Sciatic nerve (tissue), 2 donors: ENCODE measurements around the gene DDC. TPM values are rescaled to one million over a fixed set of nuclear protein-coding genes. Genes with fewer than 3 reads are reported as not detected.
"Not testable (repeated sequence)": the region's sequence is repeated elsewhere in the genome, so short reads cannot be mapped to it uniquely, and the experiment has no call there.

Experiments used
- ATAC-seq: fragments of 200-7000 bp; cut with Tn5 transposase; one replicate; pipeline ENCODE4 v1.9.1; 2020; ENCODE audit warnings: mild to moderate bottlenecking, moderate library complexity
- DNase-seq: peaks from one replicate; pipeline ENCODE4 v3.0.0-alpha.2; 2020; ENCODE audit warnings: low spot score
- intact Hi-C: fragments of 100-400 bp; cut with DNase I; formaldehyde crosslinking; loops from one replicate; pipeline ENCODE4 v1.14.2; 2022
- total RNA-seq: library from RNA; stranded (reverse); fragmentation: NEBNext Ultra II Directional; extraction: Animal tissue kit (Norgen Biotek cat#: 25700); gene quantifications from one replicate; pipeline ENCODE4 v1.2.1, GENCODE V29; 2021
- donor health status: DM: no; HTN: no; CAD: no.
- donor health status: DM: no; HTN: no; CAD: no.

The DDC gene
- total RNA-seq, 1 donor from 2014 or later: not detected

DNA sequence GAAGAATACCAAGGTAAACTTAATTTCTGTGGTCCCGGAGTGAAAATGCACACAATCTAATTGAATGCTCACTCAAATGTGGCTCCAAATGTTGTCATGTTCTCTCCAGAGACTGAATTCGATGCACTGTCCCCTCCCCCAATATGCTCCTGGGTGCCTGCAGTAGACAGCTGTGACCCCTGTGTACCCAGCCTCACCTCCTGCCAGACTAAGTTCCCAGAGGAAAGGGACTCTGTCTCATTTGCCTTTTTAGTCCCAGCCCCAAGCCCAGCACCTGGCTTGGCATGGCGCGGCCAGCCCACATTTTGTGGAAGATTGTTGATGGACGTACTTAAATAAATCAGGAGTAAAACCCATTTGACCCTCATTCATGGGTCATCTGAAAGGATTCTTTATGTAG lies 93.2 kb downstream of the DDC start:
- no peak for ATAC-seq

GRCh38 chr7:50470250-50471163 lies 94.7 kb downstream of the DDC start:
- no peak for ATAC-seq
- no peak for DNase-seq
- intact Hi-C loops: loop anchor here (5.0 to 10.0 kb wide), 3 partner anchors 204 to 684 kb away; no protein-coding TSS in a partner anchor

More for the DNA sequence above, 93.2 kb downstream of the DDC start:
- intact Hi-C loops: loop anchor here (5.0 to 10.0 kb wide), 3 partner anchors 203 to 683 kb away; no protein-coding TSS in a partner anchor
- DNase-seq: no peak

DNA sequence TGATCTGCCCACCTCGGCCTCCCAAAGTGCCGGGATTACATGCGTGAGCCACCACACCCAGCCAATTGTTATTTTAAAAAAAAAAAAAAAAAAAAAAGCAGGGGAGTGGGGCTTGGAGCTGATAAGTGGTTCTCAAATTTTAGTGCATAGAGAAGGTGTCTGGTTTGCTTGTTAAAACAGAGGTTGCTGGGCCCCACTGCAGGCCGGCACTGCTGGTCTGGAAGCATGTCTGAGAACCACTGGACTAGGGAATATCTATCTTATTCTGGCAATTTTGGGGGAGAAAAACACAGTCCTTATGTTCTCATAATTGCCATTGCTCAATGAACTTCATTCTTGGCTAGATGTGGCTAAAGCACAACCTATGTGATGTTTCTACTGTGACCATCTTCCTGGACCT lies 96.0 kb downstream of the DDC start:
- DNase-seq: no peak
- ATAC-seq: no peak
- intact Hi-C loops: no loop called here

DNA sequence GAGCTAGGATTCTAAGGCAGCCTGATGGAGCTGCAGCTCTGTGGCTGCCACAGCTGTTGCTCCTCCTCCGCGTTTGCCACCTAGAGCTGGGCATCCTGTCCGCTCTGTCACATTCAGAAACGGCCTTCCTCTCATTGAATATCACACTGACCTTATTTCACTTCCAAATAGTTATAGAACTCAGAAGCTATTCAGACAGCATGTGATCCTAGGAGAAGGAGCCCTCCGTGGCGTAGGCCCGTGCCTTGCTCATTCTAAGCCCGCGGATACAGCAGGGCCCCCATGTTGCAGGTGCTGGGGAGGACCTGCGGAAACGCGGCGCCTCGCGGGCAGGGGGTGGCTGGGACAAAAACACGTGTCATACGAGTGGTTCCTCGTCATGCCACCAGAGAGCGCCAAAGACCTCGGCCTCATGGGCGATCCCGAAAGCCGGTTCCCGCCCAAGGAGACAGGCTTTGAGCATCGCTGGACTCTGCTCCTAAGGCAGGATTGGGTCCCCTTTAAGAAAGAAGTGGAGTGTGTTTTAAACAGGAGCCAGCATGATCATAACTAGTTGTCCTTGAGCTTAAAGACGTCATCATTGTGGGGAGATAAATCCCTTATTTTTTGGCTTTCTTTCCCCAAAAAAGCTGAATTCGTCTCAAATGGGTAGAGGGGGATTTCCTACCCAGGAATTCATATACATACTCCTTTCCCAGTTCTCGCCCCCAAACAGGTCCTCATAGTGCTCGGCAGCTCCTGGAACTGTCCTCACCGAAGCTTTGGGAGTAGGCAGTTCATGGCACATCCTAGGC lies 97.2 kb downstream of the DDC start:
- DNase-seq (peak; percentile 89), ATAC-seq (peak; percentile 93)
- intact Hi-C loops: no loop called here

GRCh38 chr7:50466815-50467585 lies 98.2 kb downstream of the DDC start:
- DNase-seq: no peak
- ATAC-seq: no peak
- intact Hi-C loops: no loop called here

DNA sequence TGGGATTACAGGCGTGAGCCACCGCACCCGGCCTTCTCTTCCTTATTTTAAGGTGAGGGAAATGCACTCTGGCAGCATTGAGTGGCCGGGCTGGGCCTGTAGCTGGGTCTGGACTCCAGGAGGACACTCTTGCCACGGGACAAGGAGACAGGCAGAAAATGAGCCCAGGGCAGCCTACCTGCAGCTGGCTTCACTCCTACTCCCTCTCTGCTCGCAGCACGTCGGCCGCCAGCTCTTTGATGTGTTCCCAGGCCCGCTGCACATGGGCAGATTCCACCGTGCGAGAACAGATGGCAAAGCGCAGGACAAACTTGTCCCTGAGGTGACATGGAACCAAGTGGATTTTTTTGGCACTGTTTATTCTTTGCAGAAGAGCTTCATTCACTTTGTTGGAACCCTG lies 102.2 kb downstream of the DDC start:
- no peak for DNase-seq
- intact Hi-C loops: no loop called here
- ATAC-seq: no peak

GRCh38 chr7:50462361-50462760 lies 102.8 kb downstream of the DDC start:
- ATAC-seq: no peak
- DNase-seq: no peak
- intact Hi-C loops: no loop called here

DNA sequence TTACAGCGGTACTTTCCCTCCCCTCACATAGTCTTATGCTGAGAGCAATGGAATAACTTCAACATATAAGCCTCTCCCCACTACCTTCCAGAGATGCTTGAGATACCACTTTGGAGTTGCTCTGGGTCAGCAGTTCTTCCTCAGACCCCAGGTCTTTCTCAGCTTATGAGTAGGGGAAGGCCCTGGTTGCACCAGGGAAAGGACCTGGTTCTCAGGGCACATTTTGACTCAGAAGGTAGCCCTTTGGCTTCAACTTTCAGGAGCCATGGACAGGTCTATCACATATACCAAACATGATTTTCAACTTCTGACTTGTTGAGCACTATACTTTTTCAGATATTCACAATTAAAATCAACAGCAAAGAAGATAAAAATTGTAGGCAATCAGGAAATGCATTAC lies 103.5 kb downstream of the DDC start:
- intact Hi-C loops: no loop called here
- ATAC-seq: no peak
- DNase-seq: no peak

DNA sequence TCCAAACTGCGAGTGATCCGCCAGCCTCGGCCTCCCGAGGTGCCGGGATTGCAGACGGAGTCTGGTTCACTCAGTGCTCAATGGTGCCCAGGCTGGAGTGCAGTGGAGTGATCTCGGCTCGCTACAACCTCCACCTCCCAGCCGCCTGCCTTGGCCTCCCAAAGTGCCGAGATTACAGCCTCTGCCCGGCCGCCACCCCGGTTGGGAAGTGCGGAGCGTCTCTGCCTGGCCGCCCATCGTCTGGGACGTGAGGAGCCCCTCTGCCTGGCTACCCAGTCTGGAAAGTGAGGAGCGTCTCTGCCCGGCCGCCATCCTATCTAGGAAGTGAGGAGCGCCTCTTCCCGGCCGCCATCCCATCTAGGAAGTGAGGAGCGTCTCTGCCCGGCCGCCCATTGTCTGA lies 106.0 kb downstream of the DDC start:
- DNase-seq, ATAC-seq, intact Hi-C loops: not testable (repeated sequence)

DNA sequence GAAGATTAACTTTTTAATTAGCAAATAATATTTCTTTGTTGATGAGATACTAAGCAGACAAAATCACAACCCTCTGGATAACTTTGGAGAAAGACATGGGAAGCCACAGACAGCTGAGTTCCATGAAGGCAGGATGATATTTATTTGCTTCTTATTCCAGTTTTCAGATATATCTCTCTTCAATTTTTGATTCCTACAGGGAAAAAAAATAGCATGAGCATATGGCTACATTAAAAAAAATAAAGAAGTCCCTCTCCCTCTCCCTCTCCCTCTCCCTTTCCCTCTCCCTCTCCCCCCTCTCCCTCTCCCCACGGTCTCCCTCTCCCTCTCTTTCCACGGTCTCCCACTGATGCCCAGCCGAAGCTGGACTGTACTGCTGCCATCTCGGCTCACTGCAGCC lies 106.6 kb downstream of the DDC start:
- intact Hi-C loops, ATAC-seq, DNase-seq: not testable (repeated sequence)

GRCh38 chr7:50456371-50457123 lies 108.7 kb downstream of the DDC start:
- DNase-seq: no peak
- intact Hi-C loops: no loop called here

GRCh38 chr7:50455658-50456057 lies 109.5 kb downstream of the DDC start:
- DNase-seq (no peak), ATAC-seq (no peak)
- intact Hi-C loops: no loop called here

More at GRCh38 chr7:50456371-50457123, 108.7 kb downstream of the DDC start:
- no peak for ATAC-seq

GRCh38 chr7:50454968-50455367 lies 110.2 kb downstream of the DDC start:
- ATAC-seq: no peak
- intact Hi-C loops: no loop called here
- no peak for DNase-seq

DNA sequence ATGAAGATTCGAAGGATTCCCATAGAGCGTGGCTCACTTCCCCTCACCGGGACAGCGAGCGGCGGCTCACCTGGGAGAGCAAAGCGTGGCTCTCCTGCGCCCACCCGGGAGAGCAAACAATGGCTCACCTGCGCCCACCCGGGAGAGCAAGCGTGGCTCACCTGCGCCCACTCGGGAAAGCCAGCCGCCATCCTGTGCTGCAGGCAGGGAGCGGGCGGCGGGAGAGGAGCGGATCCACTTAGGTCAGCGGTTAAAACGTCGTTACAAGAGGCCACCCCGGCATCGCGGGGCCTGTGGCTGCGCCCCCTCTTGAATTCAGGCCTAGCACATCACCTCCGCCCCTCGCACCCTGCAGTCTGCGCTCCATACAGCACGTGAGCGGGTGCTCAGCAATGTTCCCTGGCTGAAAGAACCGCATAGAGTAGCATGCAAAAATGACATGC lies 114.6 kb downstream of the DDC start:
- intact Hi-C loops: no loop called here
- ATAC-seq (peak; percentile 40), DNase-seq (no peak)

- DNase-seq: peak; percentile 76
- intact Hi-C loops: no loop called here
These were observed 115.2 kb downstream of the DDC start, which contains the start of gene FIGNL1 for GRCh38 chr7:50449881-50450589. Gene FIGNL1, minus strand, starts transcription at chr7:50450350. Its CDS starts 3,063 bp downstream, at chr7:50447287.

GRCh38 chr7:50449501-50449880 lies 115.7 kb downstream of the DDC start:
- ATAC-seq (no peak), DNase-seq (no peak)
- intact Hi-C loops: no loop called here

More at GRCh38 chr7:50449881-50450589, 115.2 kb downstream of the DDC start, which contains the start of gene FIGNL1:
- peak; percentile 97 for ATAC-seq

DNA sequence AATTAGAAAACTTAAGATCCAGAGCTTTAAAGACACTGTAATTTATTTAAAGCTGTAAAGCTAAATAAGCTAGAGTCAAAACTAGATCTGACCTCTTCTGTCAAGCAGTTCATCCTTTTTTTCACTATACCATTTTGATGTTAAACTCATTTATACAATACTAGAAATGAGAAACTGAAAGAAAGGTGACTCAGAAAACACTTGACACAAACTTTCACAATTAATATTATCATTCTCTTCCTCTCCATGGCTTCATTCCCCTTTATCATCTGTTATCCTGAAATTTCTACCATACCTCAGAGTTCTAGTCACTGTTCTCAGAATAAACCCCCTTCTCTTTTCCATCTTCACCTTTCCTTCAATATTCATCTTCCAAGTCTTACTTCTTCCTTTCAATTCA lies 116.4 kb downstream of the DDC start:
- intact Hi-C loops: no loop called here
- DNase-seq: no peak
- ATAC-seq: no peak

DNA sequence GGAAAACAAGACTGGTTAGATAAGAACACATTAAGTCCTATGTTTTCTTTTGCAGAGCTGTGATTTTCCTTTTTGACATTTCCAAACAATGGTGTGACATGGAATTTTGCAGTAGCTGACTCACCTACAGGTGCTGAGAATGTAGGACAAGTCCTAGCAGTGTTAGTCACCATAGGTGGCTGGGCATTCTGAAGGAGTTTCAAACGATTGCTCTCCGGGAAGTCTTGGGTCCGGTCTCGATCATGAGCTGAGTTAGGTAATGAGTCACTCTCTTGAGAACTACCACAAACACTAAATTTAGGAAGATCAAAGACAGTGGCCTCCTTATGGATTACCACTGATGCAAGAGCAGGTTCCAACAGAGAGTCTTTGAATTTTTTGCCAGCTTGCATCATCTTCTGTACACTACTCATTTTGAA lies 118.7 kb downstream of the DDC start:
- ATAC-seq (no peak), DNase-seq (no peak)
- intact Hi-C loops: no loop called here
